ENCODE results near the gene PDGFC. TPM values are rescaled to one million over a fixed set of nuclear protein-coding genes. Genes with fewer than 3 reads are reported as not detected.

PDGFC gene
- total RNA-seq, 1 experiment from 2014 or later = 9.8 TPM

DNA sequence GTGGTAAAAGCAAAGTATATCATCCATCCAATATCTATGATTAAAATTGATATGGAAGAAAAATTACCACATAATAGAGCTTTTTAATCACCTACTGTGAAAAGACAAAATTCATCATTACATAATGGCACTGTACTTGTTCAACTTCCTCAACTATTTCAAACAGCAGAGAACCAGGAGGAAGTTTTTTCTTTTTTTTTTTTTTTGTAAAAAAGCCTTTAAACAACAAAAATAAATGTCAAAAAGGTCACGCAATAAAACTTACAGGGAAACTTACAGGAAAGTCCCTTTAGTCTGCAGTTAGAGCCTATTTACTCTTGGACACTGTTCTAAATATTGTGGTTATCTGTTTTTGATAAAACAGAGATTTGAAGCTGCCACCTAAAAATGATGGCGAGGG lies 4.8 kb downstream of the PDGFC start:
- Histone ChIP-seq H2AFZ (ENCODE audit: low read depth, low read length, poor library complexity, severe bottlenecking) (no peak overlapping the region), H3K27ac (ENCODE audit: low read depth, low read length) (no peak overlapping the region), H3K9me2 (ENCODE audit: insufficient read depth) (no peaks in the 10 kb centered on the region), H3K4me1 (ENCODE audit: control insufficient read depth in 1 of 2, insufficient read depth in 2 of 2, low read length in 2 of 2) (peaks cover 0 to 12% of the 10 kb centered on the region in 2 experiments; a peak in 3 of 4 replicates), H3K27me3 (ENCODE audit: insufficient read depth, low read length) (no peaks in the 10 kb centered on the region), H3K9ac (ENCODE audit: low read length) (no peak overlapping the region), H3K79me2 (ENCODE audit: insufficient read depth, low read length) (peaks cover 4% of the 10 kb centered on the region), H4K20me1 (ENCODE audit: insufficient read depth) (no peaks in the 10 kb centered on the region), H3K9me3 (ENCODE audit: control insufficient read depth in 1 of 2, insufficient read depth in 1 of 2, low read depth in 1 of 2, low read length in 2 of 2) (no peaks in the 10 kb centered on the region), H3K4me3 (replicated peaks in 1 of 2; ENCODE audit: low read depth in 1 of 2, low read length in 2 of 2) (no peak overlapping the region), H3K4me2 (ENCODE audit: low read length) (no peak overlapping the region), H3K36me3 (ENCODE audit: control insufficient read depth in 1 of 2, insufficient read depth in 2 of 2, low read length in 2 of 2) (no peaks in the 10 kb centered on the region)
- ChIA-PET POLR2A (no interaction called here), CTCF (interaction anchor here (1.0 to 2.6 kb wide), 2 partner anchors 79 to 491 kb away, joined by 3 to 9 read pairs; no protein-coding TSS in a partner anchor), RAD21 (ENCODE audit: low non-redundant PET in 1 of 2, low total read pairs in 2 of 2, uncharacterized antibody in 2 of 2, unreplicated experiment in 2 of 2) (no interaction called here)
- DNase-seq (ENCODE audit: low read depth, low spot score) (no peak), ATAC-seq (no peak)
- no peak for TF ChIP-seq ZFX (IDR thresholded peaks at IDR 0.05)
- TF ChIP-seq ATF3 (IDR thresholded peaks at IDR 0.05) = no peak
- TF ChIP-seq ELF1 (IDR thresholded peaks at IDR 0.05; ENCODE audit: borderline replicate concordance, low read depth) = no peak
- TF ChIP-seq, protein P1, sequence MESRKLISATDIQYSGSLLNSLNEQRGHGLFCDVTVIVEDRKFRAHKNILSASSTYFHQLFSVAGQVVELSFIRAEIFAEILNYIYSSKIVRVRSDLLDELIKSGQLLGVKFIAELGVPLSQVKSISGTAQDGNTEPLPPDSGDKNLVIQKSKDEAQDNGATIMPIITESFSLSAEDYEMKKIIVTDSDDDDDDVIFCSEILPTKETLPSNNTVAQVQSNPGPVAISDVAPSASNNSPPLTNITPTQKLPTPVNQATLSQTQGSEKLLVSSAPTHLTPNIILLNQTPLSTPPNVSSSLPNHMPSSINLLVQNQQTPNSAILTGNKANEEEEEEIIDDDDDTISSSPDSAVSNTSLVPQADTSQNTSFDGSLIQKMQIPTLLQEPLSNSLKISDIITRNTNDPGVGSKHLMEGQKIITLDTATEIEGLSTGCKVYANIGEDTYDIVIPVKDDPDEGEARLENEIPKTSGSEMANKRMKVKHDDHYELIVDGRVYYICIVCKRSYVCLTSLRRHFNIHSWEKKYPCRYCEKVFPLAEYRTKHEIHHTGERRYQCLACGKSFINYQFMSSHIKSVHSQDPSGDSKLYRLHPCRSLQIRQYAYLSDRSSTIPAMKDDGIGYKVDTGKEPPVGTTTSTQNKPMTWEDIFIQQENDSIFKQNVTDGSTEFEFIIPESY (IDR thresholded peaks at IDR 0.05; ENCODE audit: extremely low read depth, insufficient replicate concordance, low read length) = no peak
- no peak for TF ChIP-seq SP1 (IDR thresholded peaks at IDR 0.05; ENCODE audit: low read depth)
- no peak for TF ChIP-seq JUND (IDR thresholded peaks at IDR 0.05)
- no peak for TF ChIP-seq EGR1 (IDR thresholded peaks at IDR 0.05; ENCODE audit: low read depth)
- no peak for TF ChIP-seq SIN3A (IDR thresholded peaks at IDR 0.05; ENCODE audit: low read depth)
- no peak for TF ChIP-seq CBX3 (IDR thresholded peaks at IDR 0.05; ENCODE audit: low read depth)
- no peak for TF ChIP-seq SRF (IDR thresholded peaks at IDR 0.05; ENCODE audit: low read depth)
- no peak for TF ChIP-seq TCF7L2 (IDR thresholded peaks at IDR 0.05; ENCODE audit: borderline replicate concordance, extremely low read depth, insufficient read depth, insufficient read length)
- TF ChIP-seq EZH2 (IDR thresholded peaks at IDR 0.05) = no peak
- TF ChIP-seq POLR2AphosphoS5 (IDR thresholded peaks at IDR 0.05; ENCODE audit: low read depth, low read length) = no peak
- TF ChIP-seq CEBPB (IDR thresholded peaks at IDR 0.05; ENCODE audit: low read depth) = no peak
- TF ChIP-seq RAD21 (IDR thresholded peaks at IDR 0.05; ENCODE audit: low read depth) = no peak
- TF ChIP-seq YY1 (IDR thresholded peaks at IDR 0.05; ENCODE audit: extremely low read depth, insufficient replicate concordance, low read depth, low read length) = no peak
- TF ChIP-seq, protein P2, sequence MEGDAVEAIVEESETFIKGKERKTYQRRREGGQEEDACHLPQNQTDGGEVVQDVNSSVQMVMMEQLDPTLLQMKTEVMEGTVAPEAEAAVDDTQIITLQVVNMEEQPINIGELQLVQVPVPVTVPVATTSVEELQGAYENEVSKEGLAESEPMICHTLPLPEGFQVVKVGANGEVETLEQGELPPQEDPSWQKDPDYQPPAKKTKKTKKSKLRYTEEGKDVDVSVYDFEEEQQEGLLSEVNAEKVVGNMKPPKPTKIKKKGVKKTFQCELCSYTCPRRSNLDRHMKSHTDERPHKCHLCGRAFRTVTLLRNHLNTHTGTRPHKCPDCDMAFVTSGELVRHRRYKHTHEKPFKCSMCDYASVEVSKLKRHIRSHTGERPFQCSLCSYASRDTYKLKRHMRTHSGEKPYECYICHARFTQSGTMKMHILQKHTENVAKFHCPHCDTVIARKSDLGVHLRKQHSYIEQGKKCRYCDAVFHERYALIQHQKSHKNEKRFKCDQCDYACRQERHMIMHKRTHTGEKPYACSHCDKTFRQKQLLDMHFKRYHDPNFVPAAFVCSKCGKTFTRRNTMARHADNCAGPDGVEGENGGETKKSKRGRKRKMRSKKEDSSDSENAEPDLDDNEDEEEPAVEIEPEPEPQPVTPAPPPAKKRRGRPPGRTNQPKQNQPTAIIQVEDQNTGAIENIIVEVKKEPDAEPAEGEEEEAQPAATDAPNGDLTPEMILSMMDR (IDR thresholded peaks at IDR 0.05 in 2 of 3, conservative IDR thresholded peaks at IDR 0.05 in 1 of 3; ENCODE audit: borderline replicate concordance in 1 of 3, insufficient read depth in 1 of 3, low read depth in 2 of 3, low read length in 2 of 3) = no peak
- TF ChIP-seq POLR2A (IDR thresholded peaks at IDR 0.05; ENCODE audit: borderline replicate concordance, extremely low read depth, insufficient read depth, insufficient read length) = no peak
- intact Hi-C loops (cut with micrococcal nuclease) = loop anchor here (5.0 to 10.0 kb wide), 4 partner anchors 192 to 800 kb away; no protein-coding TSS in a partner anchor
- BruUV-seq (replicated peaks) = no TSS peak
